T-helper 2 cell treated with Interferon-gamma antibody and Interleukin-4, amounts not matched to agents 5 μg/mL and 100 μg/mL, for 36 hours (primary cell): Measurements from ENCODE around the gene TSPAN7.

ENCODE experiments used
- DNase-seq: peaks from one replicate; pipeline ENCODE4 v3.0.0; 2021; ENCODE audit warnings: low spot score
- H3K27ac Mint-ChIP-seq: one replicate; pipeline ENCODE4 v1.8.0; 2021; ENCODE audit warnings: mild to moderate bottlenecking, mixed read lengths
- H3K27me3 Mint-ChIP-seq: one replicate; pipeline ENCODE4 v1.8.0; 2021; ENCODE audit warnings: low read depth, mixed read lengths
- H3K36me3 Mint-ChIP-seq: one replicate; pipeline ENCODE4 v1.8.0; 2021; ENCODE audit warnings: low read depth, mixed read lengths
- H3K4me1 Mint-ChIP-seq: one replicate; pipeline ENCODE4 v1.8.0; 2021; ENCODE audit warnings: low read depth, mixed read lengths
- H3K4me3 Mint-ChIP-seq: one replicate; pipeline ENCODE4 v1.8.0; 2022; ENCODE audit warnings: mild to moderate bottlenecking, moderate library complexity, mixed read lengths
- H3K9me3 Mint-ChIP-seq: one replicate; pipeline ENCODE4 v1.8.0; 2021; ENCODE audit warnings: mixed read lengths

TSPAN7 gene

DNA sequence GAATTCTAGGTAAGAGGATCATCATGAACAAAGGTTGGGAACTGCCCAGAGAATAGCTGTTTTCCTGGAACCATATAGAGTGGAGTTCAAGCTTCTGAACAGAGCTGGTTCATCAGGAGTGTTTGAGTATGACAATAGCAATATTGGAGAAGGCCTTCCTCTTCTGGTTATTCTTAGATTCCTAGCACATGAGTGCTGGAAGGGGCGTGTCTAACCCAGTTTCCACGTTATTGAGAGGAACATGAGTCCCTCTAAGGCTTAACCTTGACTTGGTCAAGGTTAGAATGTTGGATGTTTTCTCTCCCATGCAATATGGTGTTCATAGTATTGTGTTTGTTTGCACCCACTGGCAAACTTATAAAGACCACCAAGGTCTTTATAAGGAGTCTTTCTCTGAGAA, 101.3 kb downstream of the TSPAN7 start:
- Mint-ChIP-seq H3K36me3 (no peaks in the 10 kb centered on the region), H3K27me3 (no peaks in the 10 kb centered on the region), H3K4me1 (no peaks in the 10 kb centered on the region), H3K9me3 (no peaks in the 10 kb centered on the region), H3K27ac (no peak overlapping the region), H3K4me3 (no peak overlapping the region)
- no peak for DNase-seq

DNA sequence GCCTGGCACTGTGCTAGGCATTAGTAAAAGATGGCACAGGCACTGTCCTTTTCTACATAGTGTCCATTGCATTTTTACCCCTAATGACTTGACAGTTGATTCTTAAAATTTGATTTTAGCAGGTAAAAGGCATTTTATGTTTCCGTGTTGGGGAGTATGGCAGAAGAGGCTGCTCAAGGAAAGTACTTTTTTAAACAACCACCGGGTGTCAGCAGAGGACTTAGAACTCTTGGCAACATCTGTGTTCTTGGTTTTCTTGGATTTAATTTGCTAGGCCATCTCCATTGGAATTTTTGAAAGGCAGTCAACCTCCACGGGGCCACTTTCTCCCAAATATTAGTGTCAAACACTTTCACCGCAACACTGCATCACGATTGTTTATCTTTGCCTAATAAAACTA, 102.9 kb downstream of the TSPAN7 start:
- Mint-ChIP-seq H3K4me1 (no peaks in the 10 kb centered on the region), H3K36me3 (no peaks in the 10 kb centered on the region), H3K4me3 (no peak overlapping the region), H3K9me3 (no peaks in the 10 kb centered on the region), H3K27me3 (no peaks in the 10 kb centered on the region), H3K27ac (no peak overlapping the region)
- DNase-seq: no peak

DNA sequence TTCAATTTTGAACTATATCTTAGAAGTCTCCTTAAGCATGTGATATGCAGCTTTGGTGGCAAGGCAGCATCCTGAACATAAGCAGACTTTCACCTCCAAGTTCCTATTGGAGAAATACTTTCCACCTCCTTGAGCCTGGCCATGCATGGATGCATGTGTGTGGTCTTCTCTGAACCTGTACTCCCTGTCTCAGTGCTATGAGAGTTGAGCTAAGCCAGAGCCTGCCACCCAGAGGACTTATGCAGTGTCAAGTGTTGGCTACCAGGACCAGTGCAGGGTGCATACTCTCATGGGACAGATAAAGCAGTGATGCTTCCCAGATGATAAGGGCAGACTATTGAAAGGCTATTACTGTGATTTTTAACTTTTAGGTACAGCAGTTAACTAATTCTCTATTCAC, 105.6 kb downstream of the TSPAN7 start:
- Mint-ChIP-seq H3K4me1 (peaks cover 3% of the 10 kb centered on the region), H3K36me3 (no peaks in the 10 kb centered on the region), H3K27ac (no peak overlapping the region), H3K4me3 (no peak overlapping the region), H3K27me3 (no peaks in the 10 kb centered on the region), H3K9me3 (no peaks in the 10 kb centered on the region)
- no peak for DNase-seq

- DNase-seq: no peak
- H3K27me3 Mint-ChIP-seq: no peaks in the 10 kb centered on the region
- H3K4me3 Mint-ChIP-seq: no peak overlapping the region
- H3K9me3 Mint-ChIP-seq: no peaks in the 10 kb centered on the region
- no peak overlapping the region for H3K27ac Mint-ChIP-seq
- H3K36me3 Mint-ChIP-seq: no peaks in the 10 kb centered on the region
- peaks cover 3% of the 10 kb centered on the region for H3K4me1 Mint-ChIP-seq
These were observed 107.4 kb downstream of the TSPAN7 start for GRCh38 chrX:38668771-38669170.

- H3K27ac Mint-ChIP-seq: no peak overlapping the region
- peaks cover 3% of the 10 kb centered on the region for H3K4me1 Mint-ChIP-seq
- no peak for DNase-seq
- H3K27me3 Mint-ChIP-seq: no peaks in the 10 kb centered on the region
- no peaks in the 10 kb centered on the region for H3K36me3 Mint-ChIP-seq
- H3K9me3 Mint-ChIP-seq: no peaks in the 10 kb centered on the region
- no peak overlapping the region for H3K4me3 Mint-ChIP-seq
These were observed 108.1 kb downstream of the TSPAN7 start for GRCh38 chrX:38669428-38669827.

DNA sequence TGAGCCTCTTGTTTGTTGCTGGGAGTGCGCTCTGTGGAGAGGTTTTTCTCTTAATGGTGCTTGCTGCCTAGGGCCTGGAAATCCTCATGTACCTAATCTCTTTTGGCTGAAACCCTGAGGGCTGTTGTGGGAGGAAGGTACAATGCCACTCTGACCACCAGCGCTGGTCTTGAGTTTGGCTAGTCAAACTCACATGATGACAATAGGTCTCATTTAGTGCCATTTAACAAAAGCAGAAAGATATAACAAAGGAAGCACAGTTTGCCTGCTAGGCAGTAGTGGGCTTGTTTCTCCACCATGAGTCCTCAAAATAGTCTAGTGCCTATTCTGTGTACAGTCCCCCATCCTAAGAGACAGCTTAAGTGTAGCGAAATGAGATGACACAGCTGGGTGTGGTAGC, 111.3 kb downstream of the TSPAN7 start:
- Mint-ChIP-seq H3K27me3 (no peaks in the 10 kb centered on the region), H3K4me3 (no peak overlapping the region), H3K9me3 (no peaks in the 10 kb centered on the region), H3K4me1 (peaks cover 6% of the 10 kb centered on the region), H3K36me3 (no peaks in the 10 kb centered on the region), H3K27ac (no peak overlapping the region)
- DNase-seq: no peak

GRCh38 chrX:38675856-38676255, 114.5 kb downstream of the TSPAN7 start:
- Mint-ChIP-seq H3K27ac (no peak overlapping the region), H3K4me1 (peaks cover 18% of the 10 kb centered on the region), H3K4me3 (no peak overlapping the region), H3K9me3 (no peaks in the 10 kb centered on the region), H3K27me3 (peaks cover 4% of the 10 kb centered on the region), H3K36me3 (no peaks in the 10 kb centered on the region)
- no peak for DNase-seq

DNA sequence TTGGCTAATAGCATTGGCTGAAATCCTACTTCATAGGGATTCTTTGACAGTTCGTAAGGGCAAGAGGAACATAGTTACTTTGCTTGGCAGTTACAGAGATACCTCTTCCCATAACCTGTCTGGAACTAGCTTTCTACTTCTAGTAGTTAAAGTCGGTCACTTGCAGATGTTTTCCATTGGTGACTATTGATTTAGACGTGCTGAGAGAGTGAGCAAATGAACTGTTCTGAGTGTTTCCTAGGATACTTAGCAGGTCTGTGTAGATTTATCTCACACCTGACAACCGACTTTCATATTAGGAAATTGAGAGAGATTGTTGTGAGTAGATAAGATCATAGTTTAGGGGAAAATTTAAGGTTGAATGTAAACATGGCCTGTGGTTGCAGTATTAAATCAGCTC, 116.8 kb downstream of the TSPAN7 start:
- Mint-ChIP-seq H3K9me3 (no peaks in the 10 kb centered on the region), H3K4me1 (peaks cover 18% of the 10 kb centered on the region), H3K27ac (no peak overlapping the region), H3K27me3 (peaks cover 4% of the 10 kb centered on the region), H3K4me3 (no peak overlapping the region), H3K36me3 (no peaks in the 10 kb centered on the region)
- DNase-seq: no peak

DNA sequence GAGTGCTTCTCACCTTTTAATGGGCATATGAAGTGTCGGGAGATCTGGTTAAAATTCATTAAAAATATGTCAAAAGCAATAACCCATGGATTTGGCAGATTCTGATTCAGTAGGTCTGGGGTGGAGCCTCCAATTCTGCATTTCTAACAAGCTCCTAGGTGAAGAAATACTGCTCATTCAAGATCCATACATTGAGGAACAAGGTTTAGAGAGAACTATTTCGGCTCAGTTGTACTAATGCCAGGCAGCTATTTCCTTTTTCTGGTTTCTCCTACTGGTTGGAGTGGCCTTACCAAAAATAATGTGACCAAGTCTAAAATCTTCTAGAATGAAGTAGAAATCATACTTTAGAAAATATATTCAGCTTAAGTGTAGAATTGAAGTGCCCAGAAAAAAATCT, 117.5 kb downstream of the TSPAN7 start:
- Mint-ChIP-seq H3K27ac (no peak overlapping the region), H3K4me1 (peaks cover 18% of the 10 kb centered on the region), H3K9me3 (no peaks in the 10 kb centered on the region), H3K27me3 (peaks cover 4% of the 10 kb centered on the region), H3K4me3 (no peak overlapping the region), H3K36me3 (no peaks in the 10 kb centered on the region)
- DNase-seq: no peak

DNA sequence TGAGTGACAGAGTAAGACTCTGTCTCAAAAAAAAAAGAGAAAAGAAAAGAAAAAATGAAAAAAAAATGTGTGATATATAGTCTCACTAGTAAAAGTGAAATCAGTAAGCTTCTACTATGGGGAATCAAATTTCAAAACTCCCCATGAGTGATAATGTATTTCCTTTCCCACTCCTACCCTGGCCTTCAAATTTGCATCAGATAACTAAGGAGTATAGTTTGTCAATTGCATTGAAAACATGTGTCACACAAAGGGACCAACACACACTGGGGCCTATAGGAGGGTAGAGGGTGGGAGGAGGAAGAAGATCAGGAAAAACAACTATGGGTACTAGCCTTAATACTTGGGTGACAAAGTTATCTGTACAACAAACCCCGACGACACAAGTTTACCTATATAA, 118.4 kb downstream of the TSPAN7 start:
- DNase-seq: no peak
- no peak overlapping the region for H3K4me3 Mint-ChIP-seq
- no peaks in the 10 kb centered on the region for H3K9me3 Mint-ChIP-seq
- peaks cover 18% of the 10 kb centered on the region for H3K4me1 Mint-ChIP-seq
- H3K27me3 Mint-ChIP-seq: peaks cover 4% of the 10 kb centered on the region
- H3K27ac Mint-ChIP-seq: no peak overlapping the region
- no peaks in the 10 kb centered on the region for H3K36me3 Mint-ChIP-seq

DNA sequence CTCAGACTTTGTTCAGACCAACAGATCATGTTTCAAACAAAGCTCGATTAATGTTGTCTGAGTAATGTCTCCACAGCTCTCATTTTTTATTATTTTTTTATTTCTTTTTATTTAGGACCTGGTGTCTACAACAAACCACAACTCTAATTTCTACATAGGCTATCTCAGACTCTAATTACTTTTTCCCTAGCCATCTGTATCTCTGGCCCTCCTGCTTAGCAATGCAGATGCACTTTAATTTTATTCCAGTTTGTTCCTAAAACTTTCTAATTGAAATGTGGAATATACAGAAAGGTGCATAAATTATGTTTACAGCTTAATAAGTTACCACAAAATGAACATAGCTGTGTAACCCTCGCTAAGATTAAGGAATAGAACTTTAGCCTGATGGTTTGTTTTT, 120.8 kb downstream of the TSPAN7 start:
- Mint-ChIP-seq H3K4me1 (peaks cover 15% of the 10 kb centered on the region), H3K9me3 (no peaks in the 10 kb centered on the region), H3K27ac (no peak overlapping the region), H3K4me3 (no peak overlapping the region), H3K36me3 (no peaks in the 10 kb centered on the region), H3K27me3 (peaks cover 4% of the 10 kb centered on the region)
- no peak for DNase-seq

GRCh38 chrX:38692961-38693360, 131.6 kb downstream of the TSPAN7 start:
- Mint-ChIP-seq H3K4me1 (no peaks in the 10 kb centered on the region), H3K27me3 (no peaks in the 10 kb centered on the region)

GRCh38 chrX:38694394-38694793, 133.1 kb downstream of the TSPAN7 start:
- no peaks in the 10 kb centered on the region for H3K4me1 Mint-ChIP-seq
- no peak overlapping the region for H3K4me3 Mint-ChIP-seq
- no peaks in the 10 kb centered on the region for H3K36me3 Mint-ChIP-seq
- peaks cover 10% of the 10 kb centered on the region for H3K9me3 Mint-ChIP-seq
- H3K27me3 Mint-ChIP-seq: no peaks in the 10 kb centered on the region
- H3K27ac Mint-ChIP-seq: no peak overlapping the region
- DNase-seq: no peak

More at GRCh38 chrX:38692961-38693360, 131.6 kb downstream of the TSPAN7 start:
- no peak for DNase-seq
- peaks cover 10% of the 10 kb centered on the region for H3K9me3 Mint-ChIP-seq
- H3K4me3 Mint-ChIP-seq: no peak overlapping the region
- H3K36me3 Mint-ChIP-seq: no peaks in the 10 kb centered on the region
- no peak overlapping the region for H3K27ac Mint-ChIP-seq

DNA sequence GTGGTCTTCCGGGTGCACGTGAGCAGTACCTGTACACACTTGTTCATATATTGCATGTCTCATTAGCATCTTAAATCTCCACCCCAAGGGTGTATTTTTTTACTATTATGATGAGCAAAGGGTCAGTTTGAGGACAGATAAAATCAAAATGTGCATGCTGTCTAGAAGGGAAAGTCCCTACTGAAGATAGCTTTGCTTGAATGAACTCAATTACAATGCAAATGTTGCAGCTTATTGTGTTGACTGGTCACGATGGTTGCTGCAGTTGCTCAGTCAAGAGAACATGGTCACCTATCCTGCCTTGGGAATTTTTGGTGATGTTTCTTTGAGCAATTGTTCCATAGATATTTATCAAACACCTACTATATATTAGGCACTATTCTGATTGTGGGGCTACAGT, 136.1 kb downstream of the TSPAN7 start:
- no peak for DNase-seq
- H3K4me3 Mint-ChIP-seq: no peak overlapping the region
- no peak overlapping the region for H3K27ac Mint-ChIP-seq
- H3K36me3 Mint-ChIP-seq: peaks cover 1% of the 10 kb centered on the region
- no peaks in the 10 kb centered on the region for H3K27me3 Mint-ChIP-seq
- peaks cover 6% of the 10 kb centered on the region for H3K9me3 Mint-ChIP-seq
- H3K4me1 Mint-ChIP-seq: no peaks in the 10 kb centered on the region

- no peaks in the 10 kb centered on the region for H3K27me3 Mint-ChIP-seq
- H3K4me3 Mint-ChIP-seq: no peak overlapping the region
- H3K27ac Mint-ChIP-seq: no peak overlapping the region
- peaks cover 1% of the 10 kb centered on the region for H3K36me3 Mint-ChIP-seq
- H3K9me3 Mint-ChIP-seq: no peaks in the 10 kb centered on the region
- H3K4me1 Mint-ChIP-seq: peaks cover 2% of the 10 kb centered on the region
- no peak for DNase-seq
These were observed 137.8 kb downstream of the TSPAN7 start for GRCh38 chrX:38699121-38699520.
